ENCODE measurements around the gene MEGF10.

Gene MEGF10

GRCh38 chr5:127386557-127386956 is 96.0 kb downstream of the MEGF10 start:
- Mint-ChIP-seq H3K4me1 (ENCODE audit: low read depth) (no peaks in the 10 kb centered on the region), H3K27ac (no peak overlapping the region), H3K9me3 (no peaks in the 10 kb centered on the region), H3K4me3 (no peak overlapping the region), H3K27me3 (ENCODE audit: low read depth) (peaks cover 9% of the 10 kb centered on the region), H3K36me3 (ENCODE audit: low read depth) (no peaks in the 10 kb centered on the region)

DNA sequence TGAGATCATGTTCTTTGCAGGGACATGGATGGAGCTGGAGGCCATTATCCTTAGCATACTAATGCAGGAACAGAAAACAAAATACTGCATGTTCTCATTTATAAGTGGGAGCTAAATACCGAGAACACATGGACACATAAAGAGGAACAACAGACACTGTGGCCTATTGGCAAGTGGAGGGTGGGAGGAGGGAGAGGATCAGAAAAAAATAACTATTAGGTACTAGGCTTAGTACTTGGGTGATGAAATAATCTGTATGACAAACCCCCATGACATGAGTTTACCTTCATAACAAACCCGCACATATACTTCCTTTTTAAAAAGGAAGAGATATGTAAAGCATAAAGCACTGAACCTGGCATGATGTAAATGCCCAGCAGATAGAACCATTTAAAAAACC is 99.0 kb downstream of the MEGF10 start:
- Mint-ChIP-seq H3K4me3 (no peak overlapping the region), H3K36me3 (ENCODE audit: low read depth) (no peaks in the 10 kb centered on the region), H3K9me3 (no peaks in the 10 kb centered on the region), H3K4me1 (ENCODE audit: low read depth) (no peaks in the 10 kb centered on the region), H3K27ac (no peak overlapping the region), H3K27me3 (ENCODE audit: low read depth) (peaks cover 12% of the 10 kb centered on the region)

- Mint-ChIP-seq H3K4me1 (ENCODE audit: low read depth) (no peaks in the 10 kb centered on the region), H3K27ac (no peak overlapping the region), H3K4me3 (no peak overlapping the region), H3K36me3 (ENCODE audit: low read depth) (no peaks in the 10 kb centered on the region), H3K27me3 (ENCODE audit: low read depth) (peaks cover 7% of the 10 kb centered on the region), H3K9me3 (no peaks in the 10 kb centered on the region)
Measured at GRCh38 chr5:127392762-127393161, 102.2 kb downstream of the MEGF10 start.

GRCh38 chr5:127396490-127397155 is 106.0 kb downstream of the MEGF10 start:
- no peaks in the 10 kb centered on the region for H3K4me1 Mint-ChIP-seq (ENCODE audit: low read depth)
- no peak overlapping the region for H3K27ac Mint-ChIP-seq
- H3K4me3 Mint-ChIP-seq, result no peak overlapping the region
- no peaks in the 10 kb centered on the region for H3K9me3 Mint-ChIP-seq
- peaks cover 3% of the 10 kb centered on the region for H3K27me3 Mint-ChIP-seq (ENCODE audit: low read depth)
- H3K36me3 Mint-ChIP-seq (ENCODE audit: low read depth), result no peaks in the 10 kb centered on the region

- H3K9me3 Mint-ChIP-seq, result no peaks in the 10 kb centered on the region
- H3K36me3 Mint-ChIP-seq (ENCODE audit: low read depth), result no peaks in the 10 kb centered on the region
- H3K27me3 Mint-ChIP-seq (ENCODE audit: low read depth), result peaks cover 6% of the 10 kb centered on the region
- H3K27ac Mint-ChIP-seq, result no peak overlapping the region
- no peak overlapping the region for H3K4me3 Mint-ChIP-seq
- no peaks in the 10 kb centered on the region for H3K4me1 Mint-ChIP-seq (ENCODE audit: low read depth)
Measured at GRCh38 chr5:127398508-127398907, 107.9 kb downstream of the MEGF10 start.

DNA sequence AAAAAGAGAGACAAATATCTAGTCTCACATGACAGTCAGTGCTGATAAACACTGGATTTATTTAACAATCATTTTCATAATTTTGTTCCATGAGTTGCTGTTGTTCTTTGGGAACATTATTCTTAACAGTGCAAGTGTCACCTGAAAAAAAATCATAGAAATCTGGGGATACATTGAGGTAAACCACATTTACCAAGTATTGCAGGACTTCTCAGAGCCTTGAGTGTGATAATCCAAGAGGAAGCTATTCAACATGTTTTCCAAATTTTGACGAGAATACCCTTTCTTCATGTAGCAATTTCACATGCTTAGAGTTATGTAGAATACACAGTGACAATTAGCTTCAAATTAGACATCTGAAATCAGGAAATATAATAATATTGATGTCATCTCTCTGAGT is 108.5 kb downstream of the MEGF10 start:
- H3K4me3 Mint-ChIP-seq, result no peak overlapping the region
- H3K27me3 Mint-ChIP-seq (ENCODE audit: low read depth), result peaks cover 4% of the 10 kb centered on the region
- no peaks in the 10 kb centered on the region for H3K36me3 Mint-ChIP-seq (ENCODE audit: low read depth)
- H3K4me1 Mint-ChIP-seq (ENCODE audit: low read depth), result no peaks in the 10 kb centered on the region
- H3K27ac Mint-ChIP-seq, result no peak overlapping the region
- no peaks in the 10 kb centered on the region for H3K9me3 Mint-ChIP-seq

- H3K9me3 Mint-ChIP-seq, result no peaks in the 10 kb centered on the region
Measured at GRCh38 chr5:127400539-127400938, 109.9 kb downstream of the MEGF10 start.

GRCh38 chr5:127400946-127401670 is 110.5 kb downstream of the MEGF10 start:
- Mint-ChIP-seq H3K4me1 (ENCODE audit: low read depth) (no peaks in the 10 kb centered on the region), H3K27ac (no peak overlapping the region), H3K36me3 (ENCODE audit: low read depth) (no peaks in the 10 kb centered on the region), H3K27me3 (ENCODE audit: low read depth) (peaks cover 3% of the 10 kb centered on the region), H3K4me3 (no peak overlapping the region), H3K9me3 (no peaks in the 10 kb centered on the region)

More at GRCh38 chr5:127400539-127400938, 109.9 kb downstream of the MEGF10 start:
- no peaks in the 10 kb centered on the region for H3K4me1 Mint-ChIP-seq (ENCODE audit: low read depth)
- H3K36me3 Mint-ChIP-seq (ENCODE audit: low read depth), result no peaks in the 10 kb centered on the region
- no peak overlapping the region for H3K27ac Mint-ChIP-seq
- H3K4me3 Mint-ChIP-seq, result no peak overlapping the region
- H3K27me3 Mint-ChIP-seq (ENCODE audit: low read depth), result peaks cover 3% of the 10 kb centered on the region

GRCh38 chr5:127402361-127402760 is 111.8 kb downstream of the MEGF10 start:
- Mint-ChIP-seq H3K36me3 (ENCODE audit: low read depth) (no peaks in the 10 kb centered on the region), H3K27me3 (ENCODE audit: low read depth) (peaks cover 6% of the 10 kb centered on the region), H3K4me1 (ENCODE audit: low read depth) (no peaks in the 10 kb centered on the region), H3K9me3 (no peaks in the 10 kb centered on the region), H3K27ac (no peak overlapping the region), H3K4me3 (no peak overlapping the region)

DNA sequence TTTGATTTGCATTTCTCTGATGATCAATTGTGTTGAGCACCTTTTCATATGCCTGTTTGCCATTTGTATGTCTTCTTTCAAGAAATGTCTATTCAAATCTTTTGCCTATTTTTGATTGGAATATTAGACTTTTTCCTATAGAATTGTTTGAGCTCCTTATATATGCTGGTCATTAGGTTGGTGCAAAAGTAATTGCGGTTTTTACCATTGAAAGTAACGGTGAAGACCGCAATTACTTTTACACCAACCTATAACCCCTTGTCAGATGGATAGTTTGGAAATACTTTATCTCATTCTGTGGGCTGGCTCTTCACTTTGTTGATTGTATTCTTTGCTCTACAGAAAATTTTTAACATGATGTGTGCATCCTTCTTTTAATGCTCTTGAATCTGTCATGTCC is 113.6 kb downstream of the MEGF10 start:
- Mint-ChIP-seq H3K36me3 (ENCODE audit: low read depth) (no peaks in the 10 kb centered on the region), H3K27ac (no peak overlapping the region), H3K4me3 (no peak overlapping the region), H3K4me1 (ENCODE audit: low read depth) (no peaks in the 10 kb centered on the region), H3K9me3 (no peaks in the 10 kb centered on the region), H3K27me3 (ENCODE audit: low read depth) (peaks cover 10% of the 10 kb centered on the region)

GRCh38 chr5:127406326-127407121 is 115.9 kb downstream of the MEGF10 start:
- Mint-ChIP-seq H3K4me3 (no peak overlapping the region), H3K4me1 (ENCODE audit: low read depth) (peaks cover 8% of the 10 kb centered on the region), H3K27ac (no peak overlapping the region), H3K36me3 (ENCODE audit: low read depth) (no peaks in the 10 kb centered on the region), H3K27me3 (ENCODE audit: low read depth) (peaks cover 14% of the 10 kb centered on the region), H3K9me3 (no peaks in the 10 kb centered on the region)

GRCh38 chr5:127409246-127409917 is 118.8 kb downstream of the MEGF10 start:
- no peaks in the 10 kb centered on the region for H3K9me3 Mint-ChIP-seq
- peaks cover 14% of the 10 kb centered on the region for H3K27me3 Mint-ChIP-seq (ENCODE audit: low read depth)
- H3K36me3 Mint-ChIP-seq (ENCODE audit: low read depth), result no peaks in the 10 kb centered on the region
- peaks cover 8% of the 10 kb centered on the region for H3K4me1 Mint-ChIP-seq (ENCODE audit: low read depth)
- H3K4me3 Mint-ChIP-seq, result no peak overlapping the region
- no peak overlapping the region for H3K27ac Mint-ChIP-seq

GRCh38 chr5:127409921-127410675 is 119.5 kb downstream of the MEGF10 start:
- H3K4me3 Mint-ChIP-seq, result no peak overlapping the region
- no peaks in the 10 kb centered on the region for H3K9me3 Mint-ChIP-seq
- no peak overlapping the region for H3K27ac Mint-ChIP-seq
- peaks cover 14% of the 10 kb centered on the region for H3K27me3 Mint-ChIP-seq (ENCODE audit: low read depth)
- H3K36me3 Mint-ChIP-seq (ENCODE audit: low read depth), result no peaks in the 10 kb centered on the region
- H3K4me1 Mint-ChIP-seq (ENCODE audit: low read depth), result peaks cover 8% of the 10 kb centered on the region

- H3K36me3 Mint-ChIP-seq (ENCODE audit: low read depth), result no peaks in the 10 kb centered on the region
- peaks cover 8% of the 10 kb centered on the region for H3K4me1 Mint-ChIP-seq (ENCODE audit: low read depth)
- no peak overlapping the region for H3K27ac Mint-ChIP-seq
- no peak overlapping the region for H3K4me3 Mint-ChIP-seq
- no peaks in the 10 kb centered on the region for H3K9me3 Mint-ChIP-seq
- H3K27me3 Mint-ChIP-seq (ENCODE audit: low read depth), result peaks cover 14% of the 10 kb centered on the region
Measured at GRCh38 chr5:127410959-127411358, 120.4 kb downstream of the MEGF10 start.
